Uterus (tissue), 2 donors: ENCODE measurements around the gene DLX4.

Experiments used
- POLR2A ChIP-seq, 2 donors: fragments of 450-650 bp; IDR thresholded peaks; one replicate each; pipeline ENCODE4 v1.6.1; 2016; ENCODE audit warnings: antibody characterized with exemption in 2 of 2, mild to moderate bottlenecking in 1 of 2, moderate library complexity in 1 of 2
- TF ChIP-seq, protein P1 (sequence below), 4 experiments: fragments of 200-600 bp in 2 of 4; fragments of 450-650 bp in 2 of 4; sonication (generic) in 2 of 4; IDR thresholded peaks; one replicate each; pipeline ENCODE4 v1.5.1; 2016 to 2019; ENCODE audit warnings: antibody characterized with exemption in 4 of 4, mild to moderate bottlenecking in 2 of 4, moderate library complexity in 1 of 4

DNA sequence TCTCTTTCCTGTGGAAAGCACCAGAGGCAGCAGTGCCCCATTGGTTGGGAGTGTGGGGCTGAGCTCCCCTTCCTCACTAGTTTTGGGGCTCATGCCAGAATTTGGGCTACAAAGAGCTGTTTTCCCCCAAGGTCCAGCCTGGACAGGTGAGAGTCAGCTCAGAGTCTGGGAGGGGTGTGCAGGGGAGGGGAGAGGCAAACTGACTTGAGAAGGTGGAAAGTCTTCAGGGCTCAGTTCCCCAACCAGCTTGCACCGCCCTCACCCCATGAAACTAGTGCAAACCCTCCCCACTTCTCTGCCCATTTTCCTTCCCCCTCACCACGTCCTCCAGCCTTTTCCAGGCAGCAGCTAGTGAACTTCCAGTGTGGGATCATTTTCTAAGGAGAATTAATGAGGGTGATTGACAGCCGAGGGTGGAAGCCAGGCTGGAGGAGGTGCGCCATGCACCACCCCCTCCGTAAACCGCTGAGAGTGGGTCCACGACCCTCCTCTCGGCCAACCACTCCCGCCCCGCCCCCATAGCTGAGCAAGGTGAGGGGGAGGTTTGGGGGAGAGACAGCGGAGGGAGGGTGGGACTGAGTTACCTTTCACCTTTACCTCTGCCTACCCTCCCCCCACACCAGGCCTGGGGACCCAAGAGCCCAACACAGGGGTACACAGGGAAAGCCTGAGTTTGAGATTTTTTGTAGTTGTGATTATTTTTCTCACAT lies 6.2 kb upstream of the DLX4 start:
- TF ChIP-seq, protein P1, sequence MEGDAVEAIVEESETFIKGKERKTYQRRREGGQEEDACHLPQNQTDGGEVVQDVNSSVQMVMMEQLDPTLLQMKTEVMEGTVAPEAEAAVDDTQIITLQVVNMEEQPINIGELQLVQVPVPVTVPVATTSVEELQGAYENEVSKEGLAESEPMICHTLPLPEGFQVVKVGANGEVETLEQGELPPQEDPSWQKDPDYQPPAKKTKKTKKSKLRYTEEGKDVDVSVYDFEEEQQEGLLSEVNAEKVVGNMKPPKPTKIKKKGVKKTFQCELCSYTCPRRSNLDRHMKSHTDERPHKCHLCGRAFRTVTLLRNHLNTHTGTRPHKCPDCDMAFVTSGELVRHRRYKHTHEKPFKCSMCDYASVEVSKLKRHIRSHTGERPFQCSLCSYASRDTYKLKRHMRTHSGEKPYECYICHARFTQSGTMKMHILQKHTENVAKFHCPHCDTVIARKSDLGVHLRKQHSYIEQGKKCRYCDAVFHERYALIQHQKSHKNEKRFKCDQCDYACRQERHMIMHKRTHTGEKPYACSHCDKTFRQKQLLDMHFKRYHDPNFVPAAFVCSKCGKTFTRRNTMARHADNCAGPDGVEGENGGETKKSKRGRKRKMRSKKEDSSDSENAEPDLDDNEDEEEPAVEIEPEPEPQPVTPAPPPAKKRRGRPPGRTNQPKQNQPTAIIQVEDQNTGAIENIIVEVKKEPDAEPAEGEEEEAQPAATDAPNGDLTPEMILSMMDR (IDR thresholded peaks at IDR 0.05) = no peak
- TF ChIP-seq POLR2A (IDR thresholded peaks at IDR 0.05) = no peak
